GM10266 (cell line): Measurements from ENCODE around the gene PAAF1.

Experiments
- DNase-seq: peaks from one replicate; pipeline ENCODE4 v3.0.0; 2012; ENCODE audit errors: extremely low spot score
- CTCF ChIP-seq: IDR thresholded peaks from 2 replicates; pipeline ENCODE4 v1.5.1; 2012; ENCODE audit warnings: mild to moderate bottlenecking, low read depth; ENCODE audit not compliant: control insufficient read depth, insufficient read depth; ENCODE audit errors: missing control alignments

PAAF1 gene

GRCh38 chr11:73876424-73877310 is at the start of gene PAAF1, which contains the start of gene COA4:
Gene PAAF1, plus strand, starts transcription at chr11:73876999. Its CDS starts 23 bp downstream, at chr11:73877022.
Gene COA4, minus strand, starts transcription at chr11:73876846. Its CDS starts 3,468 bp downstream, at chr11:73873378.
- TF ChIP-seq CTCF = no peak
- DNase-seq = peak; percentile 93

- no peak for TF ChIP-seq CTCF
- DNase-seq = no peak
These were observed 46.5 kb upstream of the PAAF1 start for GRCh38 chr11:73830261-73830660.

GRCh38 chr11:73833067-73833466 is 43.7 kb upstream of the PAAF1 start:
- TF ChIP-seq CTCF = no peak
- no peak for DNase-seq

- no peak for DNase-seq
- TF ChIP-seq CTCF = no peak
These were observed 38.2 kb upstream of the PAAF1 start for GRCh38 chr11:73838443-73839122.

GRCh38 chr11:73839123-73839457 is 37.7 kb upstream of the PAAF1 start:
- DNase-seq = no peak
- TF ChIP-seq CTCF = no peak

GRCh38 chr11:73851046-73851764 is 25.6 kb upstream of the PAAF1 start:
- no peak for DNase-seq
- no peak for TF ChIP-seq CTCF
